Aorta (tissue), 5 donors: ENCODE measurements around the gene MYH8. TPM values are rescaled to one million over a fixed set of nuclear protein-coding genes. Genes with fewer than 3 reads are reported as not detected.

Experiments used
- ATAC-seq: fragments of 200-7000 bp; cut with Tn5 transposase; one replicate; pipeline ENCODE4 v1.9.1; 2022; ENCODE audit warnings: moderate library complexity; ENCODE audit not compliant: low FRiP score
- DNase-seq, 2 donors: peaks; one replicate each; pipeline ENCODE4 v3.0.0-alpha.2; 2020
- H3K27ac ChIP-seq, 2 donors: one replicate each; pipeline ENCODE4 v1.5.1; 2013; ENCODE audit warnings: low read length in 2 of 2, mild to moderate bottlenecking in 2 of 2, moderate library complexity in 2 of 2, control low read depth in 1 of 2, inconsistent platforms in 1 of 2, low read depth in 1 of 2
- H3K27me3 ChIP-seq, 2 donors: one replicate each; pipeline ENCODE4 v1.6.1; 2013; ENCODE audit warnings: control low read depth in 1 of 2, low read length in 1 of 2, mild to moderate bottlenecking in 1 of 2, moderate library complexity in 1 of 2; ENCODE audit not compliant: insufficient read depth in 2 of 2, control insufficient read depth in 1 of 2
- H3K36me3 ChIP-seq, 2 donors: one replicate each; pipeline ENCODE4 v1.6.1; 2013; ENCODE audit warnings: control low read depth in 1 of 2, low read length in 1 of 2, mild to moderate bottlenecking in 1 of 2; ENCODE audit not compliant: insufficient read depth in 2 of 2, control insufficient read depth in 1 of 2
- H3K4me1 ChIP-seq, 2 donors: one replicate each; pipeline ENCODE4 v1.6.1; 2013; ENCODE audit warnings: low read length in 2 of 2, control low read depth in 1 of 2, mild to moderate bottlenecking in 1 of 2, moderate library complexity in 1 of 2; ENCODE audit not compliant: insufficient read depth in 2 of 2, control insufficient read depth in 1 of 2
- H3K4me3 ChIP-seq, 2 donors: one replicate each; pipeline ENCODE4 v1.5.1; 2013; ENCODE audit warnings: low read length in 2 of 2, control low read depth in 1 of 2, mild to moderate bottlenecking in 1 of 2
- H3K9me3 ChIP-seq: one replicate; pipeline ENCODE4 v1.6.1; 2013; ENCODE audit warnings: mild to moderate bottlenecking, low read length; ENCODE audit not compliant: control insufficient read depth
- WGBS, 2 donors: extraction: QIAGEN DNeasy Blood & Tissue Kit; methylation state at CpG; one replicate each; pipeline ENCODE4 v1.1.7; 2013; 5-methylcytosine and 5-hydroxymethylcytosine counted together
- intact Hi-C, 2 donors: fragments of 100-400 bp; cut with DNase I; formaldehyde crosslinking; loops; one replicate each; pipeline versions ENCODE4 v1.14.2 to v1.15.0; 2022
- polyA plus RNA-seq, 2 donors: library from polyadenylated mRNA; stranded (reverse); fragments of 200-250 nt; gene quantifications; one replicate each; pipeline ENCODE4 v1.2.3, GENCODE V29; 2013
- total RNA-seq, 2 donors: library from RNA; stranded (reverse); fragmentation: NEBNext Ultra II Directional; extraction: Animal tissue kit (Norgen Biotek cat#: 25700); gene quantifications; one replicate each; pipeline ENCODE4 v1.2.1, GENCODE V29; 2021
- donor health status: healthy with polysubstance abuse.
- donor health status: Bipolar disorder and iron deficiency.
- donor health status: DM: no; HTN: no; CAD: no.
- donor health status: DM: no; HTN: no; CAD: no.
- donor health status: DM: yes; HTN: yes; CAD: no.

MYH8 gene
- total and polyA plus RNA-seq, 4 donors, result not detected

GRCh38 chr17:10369239-10369638 is 52.5 kb downstream of the MYH8 start:
- DNase-seq (no peak), ATAC-seq (no peak)
- Histone ChIP-seq H3K27ac (no peak overlapping the region), H3K4me1 (no peaks in the 10 kb centered on the region), H3K9me3 (no peaks in the 10 kb centered on the region), H3K4me3 (no peak overlapping the region), H3K36me3 (no peaks in the 10 kb centered on the region), H3K27me3 (no peaks in the 10 kb centered on the region)
- WGBS, 2 donors, result 58 to 63% methylated on average over 1 of the region's 1 CpG
- intact Hi-C loops, result no loop called here

GRCh38 chr17:10368561-10368960 is 53.2 kb downstream of the MYH8 start:
- WGBS, 2 donors, result 89 to 91% methylated on average over 3 of the region's 3 CpGs
- intact Hi-C loops, result no loop called here
- no peaks in the 10 kb centered on the region for H3K27me3 ChIP-seq
- H3K36me3 ChIP-seq, result no peaks in the 10 kb centered on the region
- ATAC-seq (no peak), DNase-seq (no peak)
- no peaks in the 10 kb centered on the region for H3K4me1 ChIP-seq
- no peak overlapping the region for H3K4me3 ChIP-seq
- no peaks in the 10 kb centered on the region for H3K9me3 ChIP-seq
- H3K27ac ChIP-seq, result no peak overlapping the region

- no peaks in the 10 kb centered on the region for H3K4me1 ChIP-seq
- no peaks in the 10 kb centered on the region for H3K9me3 ChIP-seq
- ATAC-seq (no peak), DNase-seq (no peak)
- intact Hi-C loops, result no loop called here
- no peaks in the 10 kb centered on the region for H3K36me3 ChIP-seq
- H3K4me3 ChIP-seq, result no peak overlapping the region
- no peak overlapping the region for H3K27ac ChIP-seq
- no peaks in the 10 kb centered on the region for H3K27me3 ChIP-seq
Observed at GRCh38 chr17:10360578-10360977, 61.2 kb downstream of the MYH8 start.

GRCh38 chr17:10357768-10358167 is 64.0 kb downstream of the MYH8 start:
- no peak for ATAC-seq
- no peak for DNase-seq
- Histone ChIP-seq H3K36me3 (no peaks in the 10 kb centered on the region), H3K4me1 (no peaks in the 10 kb centered on the region), H3K27me3 (no peaks in the 10 kb centered on the region), H3K9me3 (no peaks in the 10 kb centered on the region), H3K4me3 (no peak overlapping the region), H3K27ac (no peak overlapping the region)
- 14 to 15% methylated on average over 4 of the region's 4 CpGs for WGBS, 2 donors
- intact Hi-C loops, result no loop called here

GRCh38 chr17:10354651-10355050 is 67.1 kb downstream of the MYH8 start:
- WGBS, 2 donors, result 70% methylated on average over 9 of the region's 9 CpGs
- Histone ChIP-seq H3K4me1 (no peaks in the 10 kb centered on the region), H3K27me3 (no peaks in the 10 kb centered on the region), H3K27ac (no peak overlapping the region), H3K4me3 (no peak overlapping the region), H3K9me3 (no peaks in the 10 kb centered on the region), H3K36me3 (no peaks in the 10 kb centered on the region)
- intact Hi-C loops, result no loop called here
- DNase-seq (no peak), ATAC-seq (no peak)

GRCh38 chr17:10352893-10353292 is 68.9 kb downstream of the MYH8 start:
- intact Hi-C loops, result no loop called here
- no peaks in the 10 kb centered on the region for H3K27me3 ChIP-seq
- DNase-seq, result no peak

GRCh38 chr17:10349403-10349802 is 72.3 kb downstream of the MYH8 start:
- H3K4me3 ChIP-seq, result no peak overlapping the region
- 96 to 98% methylated on average over 1 of the region's 1 CpG for WGBS, 2 donors
- H3K36me3 ChIP-seq, result no peaks in the 10 kb centered on the region
- H3K27ac ChIP-seq, result no peak overlapping the region
- H3K4me1 ChIP-seq, result no peaks in the 10 kb centered on the region
- no peaks in the 10 kb centered on the region for H3K9me3 ChIP-seq
- intact Hi-C loops, result no loop called here
- DNase-seq (no peak), ATAC-seq (no peak)
- no peaks in the 10 kb centered on the region for H3K27me3 ChIP-seq

More at GRCh38 chr17:10352893-10353292, 68.9 kb downstream of the MYH8 start:
- Histone ChIP-seq H3K36me3 (no peaks in the 10 kb centered on the region), H3K27ac (no peak overlapping the region), H3K4me3 (no peak overlapping the region), H3K9me3 (no peaks in the 10 kb centered on the region), H3K4me1 (no peaks in the 10 kb centered on the region)
- ATAC-seq, result no peak

GRCh38 chr17:10344816-10345215 is 76.9 kb downstream of the MYH8 start:
- no peak for ATAC-seq
- WGBS, 2 donors, result 91 to 93% methylated on average over 3 of the region's 3 CpGs

More at GRCh38 chr17:10344816-10345215, 76.9 kb downstream of the MYH8 start:
- Histone ChIP-seq H3K4me1 (no peaks in the 10 kb centered on the region), H3K27me3 (no peaks in the 10 kb centered on the region), H3K36me3 (no peaks in the 10 kb centered on the region), H3K9me3 (no peaks in the 10 kb centered on the region), H3K27ac (no peak overlapping the region), H3K4me3 (no peak overlapping the region)
- no peak for DNase-seq
- intact Hi-C loops, result no loop called here
